ENCODE data around the gene THADA. TPM values are rescaled to one million over a fixed set of nuclear protein-coding genes. Genes with fewer than 3 reads are reported as not detected.
A peak's percentile ranks its signal among the peaks of the same experiment; 100 is the strongest.
"Not testable (repeated sequence)": the region's sequence is repeated elsewhere in the genome, so short reads cannot be mapped to it uniquely, and the experiment has no call there.

The THADA gene
- total RNA-seq, 1 experiment from 2014 or later = 37.4 TPM

- H3K9me3 ChIP-seq = no peaks in the 10 kb centered on the region
- no peak overlapping the region for H3K4me3 ChIP-seq
- H3K27me3 ChIP-seq = no peaks in the 10 kb centered on the region
- peaks cover 5% of the 10 kb centered on the region; the same call in 1 of the 2 replicates for H3K36me3 ChIP-seq
- DNase-seq = no peak
These were observed 187.3 kb downstream of the THADA start for GRCh38 chr2:43408407-43409160.

- no peaks in the 10 kb centered on the region for H3K27me3 ChIP-seq
- no peaks in the 10 kb centered on the region for H3K9me3 ChIP-seq
- peaks cover 5% of the 10 kb centered on the region; the same call in 1 of the 2 replicates for H3K36me3 ChIP-seq
- no peak for DNase-seq
- no peak overlapping the region for H3K4me3 ChIP-seq
These were observed 187.9 kb downstream of the THADA start for GRCh38 chr2:43407935-43408334.

- Histone ChIP-seq H3K9me3 (no peaks in the 10 kb centered on the region), H3K27me3 (no peaks in the 10 kb centered on the region), H3K36me3 (peaks cover 5% of the 10 kb centered on the region; the same call in 1 of the 2 replicates), H3K4me3 (no peak overlapping the region)
- no peak for DNase-seq
These were observed 189.1 kb downstream of the THADA start for GRCh38 chr2:43406651-43407279.

- Histone ChIP-seq H3K27me3 (no peaks in the 10 kb centered on the region), H3K36me3 (peaks cover 5% of the 10 kb centered on the region; the same call in 1 of the 2 replicates)
These were observed 190.0 kb downstream of the THADA start for GRCh38 chr2:43405829-43406228.

GRCh38 chr2:43402452-43402937 is 193.3 kb downstream of the THADA start:
- no peak for DNase-seq
- H3K36me3 ChIP-seq = no peaks in the 10 kb centered on the region
- no peak overlapping the region for H3K4me3 ChIP-seq
- H3K9me3 ChIP-seq = no peaks in the 10 kb centered on the region
- H3K27me3 ChIP-seq = no peaks in the 10 kb centered on the region

More at GRCh38 chr2:43405829-43406228, 190.0 kb downstream of the THADA start:
- no peak for DNase-seq
- Histone ChIP-seq H3K9me3 (no peaks in the 10 kb centered on the region), H3K4me3 (no peak overlapping the region)

- Histone ChIP-seq H3K9me3 (no peaks in the 10 kb centered on the region), H3K36me3 (0 out of 2 replicates have a peak, but pooled peaks cover under 1% of the 10 kb centered on the region), H3K27me3 (no peaks in the 10 kb centered on the region), H3K4me3 (no peak overlapping the region)
- no peak for DNase-seq
These were observed 193.8 kb downstream of the THADA start for GRCh38 chr2:43402002-43402401.

GRCh38 chr2:43400508-43400907 is 195.3 kb downstream of the THADA start:
- H3K9me3 ChIP-seq = no peaks in the 10 kb centered on the region
- DNase-seq = no peak
- no peak overlapping the region for H3K4me3 ChIP-seq

GRCh38 chr2:43399515-43400264 is 196.1 kb downstream of the THADA start:
- DNase-seq = peak; percentile 17
- no peaks in the 10 kb centered on the region for H3K27me3 ChIP-seq
- H3K9me3 ChIP-seq = no peaks in the 10 kb centered on the region
- H3K36me3 ChIP-seq = peaks cover 12% of the 10 kb centered on the region
- no peak overlapping the region for H3K4me3 ChIP-seq

More at GRCh38 chr2:43400508-43400907, 195.3 kb downstream of the THADA start:
- H3K27me3 ChIP-seq = no peaks in the 10 kb centered on the region
- H3K36me3 ChIP-seq = peaks cover 9% of the 10 kb centered on the region

GRCh38 chr2:43399098-43399497 is 196.7 kb downstream of the THADA start:
- H3K27me3 ChIP-seq = no peaks in the 10 kb centered on the region
- DNase-seq = no peak
- peaks cover 12% of the 10 kb centered on the region for H3K36me3 ChIP-seq
- no peaks in the 10 kb centered on the region for H3K9me3 ChIP-seq
- no peak overlapping the region for H3K4me3 ChIP-seq

GRCh38 chr2:43397821-43398220 is 198.0 kb downstream of the THADA start:
- Histone ChIP-seq H3K9me3 (no peaks in the 10 kb centered on the region), H3K4me3 (no peak overlapping the region), H3K36me3 (peaks cover 12% of the 10 kb centered on the region), H3K27me3 (no peaks in the 10 kb centered on the region)
- DNase-seq = no peak

GRCh38 chr2:43397411-43397810 is 198.4 kb downstream of the THADA start:
- Histone ChIP-seq H3K27me3 (no peaks in the 10 kb centered on the region), H3K9me3 (no peaks in the 10 kb centered on the region), H3K36me3 (peaks cover 12% of the 10 kb centered on the region), H3K4me3 (no peak overlapping the region)
- DNase-seq = no peak

GRCh38 chr2:43396344-43396743 is 199.5 kb downstream of the THADA start:
- peaks cover 12% of the 10 kb centered on the region for H3K36me3 ChIP-seq
- not testable (repeated sequence) for H3K4me3 ChIP-seq, H3K9me3 ChIP-seq, H3K27me3 ChIP-seq
- peak; percentile 49 for DNase-seq

GRCh38 chr2:43393918-43394317 is 201.9 kb downstream of the THADA start:
- Histone ChIP-seq H3K4me3 (no peak overlapping the region), H3K9me3 (no peaks in the 10 kb centered on the region), H3K27me3 (no peaks in the 10 kb centered on the region), H3K36me3 (peaks cover 12% of the 10 kb centered on the region)
- no peak for DNase-seq

GRCh38 chr2:43391878-43392215 is 204.0 kb downstream of the THADA start:
- DNase-seq = no peak
- Histone ChIP-seq H3K4me3 (no peak overlapping the region), H3K9me3 (no peaks in the 10 kb centered on the region), H3K27me3 (no peaks in the 10 kb centered on the region), H3K36me3 (peaks cover 9% of the 10 kb centered on the region)

- Histone ChIP-seq H3K36me3 (peaks cover 9% of the 10 kb centered on the region), H3K9me3 (no peaks in the 10 kb centered on the region), H3K4me3 (no peak overlapping the region), H3K27me3 (no peaks in the 10 kb centered on the region)
- DNase-seq = no peak
These were observed 204.5 kb downstream of the THADA start for GRCh38 chr2:43391201-43391877.

- DNase-seq = no peak
- H3K9me3 ChIP-seq = no peaks in the 10 kb centered on the region
- H3K36me3 ChIP-seq = no peaks in the 10 kb centered on the region; the same call in 1 of the 2 replicates
- H3K4me3 ChIP-seq = no peak overlapping the region
- H3K27me3 ChIP-seq = no peaks in the 10 kb centered on the region
These were observed 206.0 kb downstream of the THADA start for GRCh38 chr2:43389581-43390466.

All from MG63 (cell line).